ENCODE measurements around the gene TPPP2.
"Not testable (repeated sequence)": the region's sequence is repeated elsewhere in the genome, so short reads cannot be mapped to it uniquely, and the experiment has no call there.

DNA sequence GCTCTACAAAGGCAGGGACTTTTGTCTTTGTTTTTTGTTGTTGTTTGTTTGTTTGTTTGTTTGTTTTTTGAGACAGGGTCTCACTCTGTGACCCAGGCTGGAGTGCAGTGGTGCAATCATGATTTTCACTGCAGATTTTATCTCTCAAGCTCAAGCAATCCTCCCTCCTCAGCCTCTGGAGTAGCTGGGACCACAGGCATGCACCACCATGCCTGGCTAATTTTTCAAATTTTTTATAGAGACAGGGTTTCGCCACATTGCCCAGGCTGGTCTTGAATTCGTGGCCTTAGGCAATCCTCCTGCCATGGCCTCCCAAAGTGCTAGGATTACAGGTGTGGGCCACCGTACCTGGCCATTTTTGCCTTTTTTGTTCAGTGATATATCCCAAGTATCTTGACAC lies 10.9 kb downstream of the TPPP2 start:
- TF ChIP-seq, protein P1, sequence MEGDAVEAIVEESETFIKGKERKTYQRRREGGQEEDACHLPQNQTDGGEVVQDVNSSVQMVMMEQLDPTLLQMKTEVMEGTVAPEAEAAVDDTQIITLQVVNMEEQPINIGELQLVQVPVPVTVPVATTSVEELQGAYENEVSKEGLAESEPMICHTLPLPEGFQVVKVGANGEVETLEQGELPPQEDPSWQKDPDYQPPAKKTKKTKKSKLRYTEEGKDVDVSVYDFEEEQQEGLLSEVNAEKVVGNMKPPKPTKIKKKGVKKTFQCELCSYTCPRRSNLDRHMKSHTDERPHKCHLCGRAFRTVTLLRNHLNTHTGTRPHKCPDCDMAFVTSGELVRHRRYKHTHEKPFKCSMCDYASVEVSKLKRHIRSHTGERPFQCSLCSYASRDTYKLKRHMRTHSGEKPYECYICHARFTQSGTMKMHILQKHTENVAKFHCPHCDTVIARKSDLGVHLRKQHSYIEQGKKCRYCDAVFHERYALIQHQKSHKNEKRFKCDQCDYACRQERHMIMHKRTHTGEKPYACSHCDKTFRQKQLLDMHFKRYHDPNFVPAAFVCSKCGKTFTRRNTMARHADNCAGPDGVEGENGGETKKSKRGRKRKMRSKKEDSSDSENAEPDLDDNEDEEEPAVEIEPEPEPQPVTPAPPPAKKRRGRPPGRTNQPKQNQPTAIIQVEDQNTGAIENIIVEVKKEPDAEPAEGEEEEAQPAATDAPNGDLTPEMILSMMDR (conservative IDR thresholded peaks at IDR 0.05; ENCODE audit: low read length), result not testable (repeated sequence)
- TF ChIP-seq EZH2phosphoT487 (IDR thresholded peaks at IDR 0.05; ENCODE audit: borderline replicate concordance), result not testable (repeated sequence)
